ENCODE data around the gene IRF4. TPM values are rescaled to one million over a fixed set of nuclear protein-coding genes. Genes with fewer than 3 reads are reported as not detected.
A peak's percentile ranks its signal among the peaks of the same experiment; 100 is the strongest.

The IRF4 gene
- total RNA-seq, 1 experiment from 2014 or later, result 0.72 TPM

DNA sequence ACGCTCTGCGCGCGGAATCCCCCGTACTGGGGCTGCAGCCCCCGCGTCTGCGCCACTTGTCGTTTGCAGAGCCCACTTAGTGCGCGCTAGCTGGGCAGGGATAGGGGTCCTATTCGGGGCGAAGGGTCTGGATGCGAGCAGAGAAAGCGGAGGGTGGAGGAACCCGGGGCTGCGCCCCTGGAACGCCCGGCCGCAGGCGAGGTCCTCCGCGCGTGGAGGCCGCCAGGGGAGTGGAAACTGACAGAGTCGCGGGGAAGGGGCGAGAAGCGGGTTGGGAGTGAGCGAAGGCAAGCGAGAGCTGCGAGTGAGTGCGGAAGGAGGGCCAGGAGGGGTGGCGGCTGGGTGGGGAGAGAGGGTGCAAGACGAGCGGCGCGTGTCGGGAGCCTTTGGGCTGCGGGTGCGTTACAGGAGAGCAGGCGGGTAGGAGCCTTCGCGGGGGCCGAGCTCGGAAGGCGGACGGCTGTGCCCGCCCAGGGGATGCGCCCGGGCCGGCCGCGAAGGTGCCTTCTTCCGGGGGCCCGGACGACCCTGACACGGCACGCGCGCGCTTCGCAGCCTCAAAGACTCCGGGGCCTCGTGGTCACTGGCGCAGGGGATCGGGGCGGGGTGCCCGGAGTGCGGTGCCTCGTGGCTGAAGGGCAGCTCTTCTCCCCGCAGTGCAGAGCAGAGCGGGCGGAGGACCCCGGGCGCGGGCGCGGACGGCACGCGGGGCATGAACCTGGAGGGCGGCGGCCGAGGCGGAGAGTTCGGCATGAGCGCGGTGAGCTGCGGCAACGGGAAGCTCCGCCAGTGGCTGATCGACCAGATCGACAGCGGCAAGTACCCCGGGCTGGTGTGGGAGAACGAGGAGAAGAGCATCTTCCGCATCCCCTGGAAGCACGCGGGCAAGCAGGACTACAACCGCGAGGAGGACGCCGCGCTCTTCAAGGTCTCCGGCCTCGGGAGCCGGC lies 1.2 kb downstream of the IRF4 start:
- CTCF ChIA-PET, result no interaction called here
- in situ Hi-C loops (cut with HindIII; ENCODE audit: low pct_unique_long_range_greater_than_20kb, low sequenced_read_pairs), result no loop called here
- H3K4me1 ChIP-seq (ENCODE audit: control insufficient read depth, insufficient read depth, low read length), result no peaks in the 10 kb centered on the region
- no TSS peak for BruUV-seq (replicated peaks)
- H3K4me3 ChIP-seq (ENCODE audit: low read depth in 2 of 2, low read length in 2 of 2), result no peak overlapping the region
- intact Hi-C loops (cut with micrococcal nuclease; ENCODE audit: unreplicated experiment), result no loop called here
- H3K27ac ChIP-seq (ENCODE audit: low read length), result no peak overlapping the region
- H3K36me3 ChIP-seq (ENCODE audit: control insufficient read depth, insufficient read depth, low read length), result no peaks in the 10 kb centered on the region
- ATAC-seq (0 out of 2 replicates have a peak, but pooled peaks have one; percentile 9), DNase-seq (ENCODE audit: low read depth, low spot score) (no peak)
- POLR2A ChIA-PET, result no interaction called here
- peaks cover 2% of the 10 kb centered on the region; the same call in 1 of the 2 replicates for H3K27me3 ChIP-seq (ENCODE audit: control insufficient read depth, insufficient read depth, low read length)
- no peaks in the 10 kb centered on the region for H3K9me3 ChIP-seq (ENCODE audit: control insufficient read depth, insufficient read depth, low read depth, low read length)
- TF ChIP-seq, protein P1, sequence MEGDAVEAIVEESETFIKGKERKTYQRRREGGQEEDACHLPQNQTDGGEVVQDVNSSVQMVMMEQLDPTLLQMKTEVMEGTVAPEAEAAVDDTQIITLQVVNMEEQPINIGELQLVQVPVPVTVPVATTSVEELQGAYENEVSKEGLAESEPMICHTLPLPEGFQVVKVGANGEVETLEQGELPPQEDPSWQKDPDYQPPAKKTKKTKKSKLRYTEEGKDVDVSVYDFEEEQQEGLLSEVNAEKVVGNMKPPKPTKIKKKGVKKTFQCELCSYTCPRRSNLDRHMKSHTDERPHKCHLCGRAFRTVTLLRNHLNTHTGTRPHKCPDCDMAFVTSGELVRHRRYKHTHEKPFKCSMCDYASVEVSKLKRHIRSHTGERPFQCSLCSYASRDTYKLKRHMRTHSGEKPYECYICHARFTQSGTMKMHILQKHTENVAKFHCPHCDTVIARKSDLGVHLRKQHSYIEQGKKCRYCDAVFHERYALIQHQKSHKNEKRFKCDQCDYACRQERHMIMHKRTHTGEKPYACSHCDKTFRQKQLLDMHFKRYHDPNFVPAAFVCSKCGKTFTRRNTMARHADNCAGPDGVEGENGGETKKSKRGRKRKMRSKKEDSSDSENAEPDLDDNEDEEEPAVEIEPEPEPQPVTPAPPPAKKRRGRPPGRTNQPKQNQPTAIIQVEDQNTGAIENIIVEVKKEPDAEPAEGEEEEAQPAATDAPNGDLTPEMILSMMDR (IDR thresholded peaks at IDR 0.05), result no peak
- TF ChIP-seq, protein P2, sequence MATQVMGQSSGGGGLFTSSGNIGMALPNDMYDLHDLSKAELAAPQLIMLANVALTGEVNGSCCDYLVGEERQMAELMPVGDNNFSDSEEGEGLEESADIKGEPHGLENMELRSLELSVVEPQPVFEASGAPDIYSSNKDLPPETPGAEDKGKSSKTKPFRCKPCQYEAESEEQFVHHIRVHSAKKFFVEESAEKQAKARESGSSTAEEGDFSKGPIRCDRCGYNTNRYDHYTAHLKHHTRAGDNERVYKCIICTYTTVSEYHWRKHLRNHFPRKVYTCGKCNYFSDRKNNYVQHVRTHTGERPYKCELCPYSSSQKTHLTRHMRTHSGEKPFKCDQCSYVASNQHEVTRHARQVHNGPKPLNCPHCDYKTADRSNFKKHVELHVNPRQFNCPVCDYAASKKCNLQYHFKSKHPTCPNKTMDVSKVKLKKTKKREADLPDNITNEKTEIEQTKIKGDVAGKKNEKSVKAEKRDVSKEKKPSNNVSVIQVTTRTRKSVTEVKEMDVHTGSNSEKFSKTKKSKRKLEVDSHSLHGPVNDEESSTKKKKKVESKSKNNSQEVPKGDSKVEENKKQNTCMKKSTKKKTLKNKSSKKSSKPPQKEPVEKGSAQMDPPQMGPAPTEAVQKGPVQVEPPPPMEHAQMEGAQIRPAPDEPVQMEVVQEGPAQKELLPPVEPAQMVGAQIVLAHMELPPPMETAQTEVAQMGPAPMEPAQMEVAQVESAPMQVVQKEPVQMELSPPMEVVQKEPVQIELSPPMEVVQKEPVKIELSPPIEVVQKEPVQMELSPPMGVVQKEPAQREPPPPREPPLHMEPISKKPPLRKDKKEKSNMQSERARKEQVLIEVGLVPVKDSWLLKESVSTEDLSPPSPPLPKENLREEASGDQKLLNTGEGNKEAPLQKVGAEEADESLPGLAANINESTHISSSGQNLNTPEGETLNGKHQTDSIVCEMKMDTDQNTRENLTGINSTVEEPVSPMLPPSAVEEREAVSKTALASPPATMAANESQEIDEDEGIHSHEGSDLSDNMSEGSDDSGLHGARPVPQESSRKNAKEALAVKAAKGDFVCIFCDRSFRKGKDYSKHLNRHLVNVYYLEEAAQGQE (IDR thresholded peaks at IDR 0.05; ENCODE audit: insufficient read depth in 1 of 2, low read depth in 2 of 2, low read length in 1 of 2), result no peak
- TF ChIP-seq TCF7L2 (IDR thresholded peaks at IDR 0.05; ENCODE audit: low read depth, low read length) (no peak), POLR2AphosphoS5 (IDR thresholded peaks at IDR 0.05; ENCODE audit: low read depth, low read length) (no peak), SIN3A (IDR thresholded peaks at IDR 0.05; ENCODE audit: borderline replicate concordance, insufficient read depth, low read depth, low read length) (no peak)

DNA sequence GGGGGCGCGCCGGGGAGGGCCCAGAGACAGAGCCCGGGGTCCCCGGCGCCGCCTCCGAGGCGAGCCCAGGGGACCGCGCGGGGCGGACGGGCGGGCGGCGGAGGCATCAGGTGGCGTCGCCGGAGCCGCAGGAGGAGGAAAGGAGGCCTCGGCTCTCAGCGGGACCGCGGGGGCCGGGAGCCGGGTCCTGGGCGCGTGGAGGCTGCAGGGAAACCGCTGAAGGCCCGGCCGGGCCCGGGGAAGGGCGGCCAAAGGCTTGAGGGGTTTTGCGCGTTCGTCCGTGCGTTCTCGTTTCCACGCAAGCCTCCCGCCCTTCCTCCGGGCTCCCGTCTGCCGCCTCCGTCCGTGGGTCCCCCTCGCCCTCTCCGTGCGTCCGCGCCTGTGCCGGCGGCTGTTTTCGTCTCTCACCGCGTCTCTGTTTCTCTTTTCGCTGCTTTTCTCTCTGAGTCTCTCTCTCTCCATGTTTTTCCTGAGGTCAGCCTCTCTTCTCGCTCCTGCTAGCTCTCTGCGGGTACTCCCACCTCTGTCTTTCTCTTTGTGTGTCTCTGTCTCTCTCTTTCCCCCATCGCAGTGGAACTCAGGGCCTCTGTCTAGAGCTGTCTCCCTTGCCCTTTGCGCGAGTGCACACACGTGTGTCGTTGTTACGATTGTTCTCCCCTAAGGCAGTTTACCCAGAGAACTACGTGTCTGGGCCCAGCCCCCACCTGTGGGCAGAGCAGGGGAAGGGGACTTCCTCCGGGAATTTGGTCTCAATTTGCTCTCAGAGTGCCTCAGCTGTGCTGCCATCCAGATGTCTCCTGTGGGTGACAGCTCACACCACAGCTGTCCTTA lies 2.1 kb downstream of the IRF4 start:
- Histone ChIP-seq H3K36me3 (ENCODE audit: control insufficient read depth, insufficient read depth, low read length) (no peaks in the 10 kb centered on the region), H3K27ac (ENCODE audit: low read length) (no peak overlapping the region), H3K9me3 (ENCODE audit: control insufficient read depth, insufficient read depth, low read depth, low read length) (no peaks in the 10 kb centered on the region), H3K4me1 (ENCODE audit: control insufficient read depth, insufficient read depth, low read length) (no peaks in the 10 kb centered on the region), H3K27me3 (ENCODE audit: control insufficient read depth, insufficient read depth, low read length) (peaks cover 2% of the 10 kb centered on the region; the same call in 1 of the 2 replicates), H3K4me3 (ENCODE audit: low read depth in 2 of 2, low read length in 2 of 2) (no peak overlapping the region)
- TF ChIP-seq, protein P1 (IDR thresholded peaks at IDR 0.05), result no peak
- TF ChIP-seq TCF7L2 (IDR thresholded peaks at IDR 0.05; ENCODE audit: low read depth, low read length) (no peak), POLR2AphosphoS5 (IDR thresholded peaks at IDR 0.05; ENCODE audit: low read depth, low read length) (no peak), SIN3A (IDR thresholded peaks at IDR 0.05; ENCODE audit: borderline replicate concordance, insufficient read depth, low read depth, low read length) (no peak)
- TF ChIP-seq, protein P2 (IDR thresholded peaks at IDR 0.05; ENCODE audit: insufficient read depth in 1 of 2, low read depth in 2 of 2, low read length in 1 of 2), result no peak
- ChIA-PET CTCF (no interaction called here), POLR2A (no interaction called here)
- in situ Hi-C loops (cut with HindIII; ENCODE audit: low pct_unique_long_range_greater_than_20kb, low sequenced_read_pairs) (no loop called here), intact Hi-C loops (cut with micrococcal nuclease; ENCODE audit: unreplicated experiment) (no loop called here)
- BruUV-seq (replicated peaks), result no TSS peak
- ATAC-seq (peak; percentile 37), DNase-seq (ENCODE audit: low read depth, low spot score) (no peak)

Measured in Panc1 (cell line).